ENCODE measurements around the gene CELF5. TPM values are rescaled to one million over a fixed set of nuclear protein-coding genes. Genes with fewer than 3 reads are reported as not detected.

CELF5 gene
- total and polyA plus RNA-seq, 10 of the 15 experiments (the other 5 are each of a cell fraction or from before 2014, with no cell fraction given) = 0.01 to 0.04 TPM; not detected in 8

DNA sequence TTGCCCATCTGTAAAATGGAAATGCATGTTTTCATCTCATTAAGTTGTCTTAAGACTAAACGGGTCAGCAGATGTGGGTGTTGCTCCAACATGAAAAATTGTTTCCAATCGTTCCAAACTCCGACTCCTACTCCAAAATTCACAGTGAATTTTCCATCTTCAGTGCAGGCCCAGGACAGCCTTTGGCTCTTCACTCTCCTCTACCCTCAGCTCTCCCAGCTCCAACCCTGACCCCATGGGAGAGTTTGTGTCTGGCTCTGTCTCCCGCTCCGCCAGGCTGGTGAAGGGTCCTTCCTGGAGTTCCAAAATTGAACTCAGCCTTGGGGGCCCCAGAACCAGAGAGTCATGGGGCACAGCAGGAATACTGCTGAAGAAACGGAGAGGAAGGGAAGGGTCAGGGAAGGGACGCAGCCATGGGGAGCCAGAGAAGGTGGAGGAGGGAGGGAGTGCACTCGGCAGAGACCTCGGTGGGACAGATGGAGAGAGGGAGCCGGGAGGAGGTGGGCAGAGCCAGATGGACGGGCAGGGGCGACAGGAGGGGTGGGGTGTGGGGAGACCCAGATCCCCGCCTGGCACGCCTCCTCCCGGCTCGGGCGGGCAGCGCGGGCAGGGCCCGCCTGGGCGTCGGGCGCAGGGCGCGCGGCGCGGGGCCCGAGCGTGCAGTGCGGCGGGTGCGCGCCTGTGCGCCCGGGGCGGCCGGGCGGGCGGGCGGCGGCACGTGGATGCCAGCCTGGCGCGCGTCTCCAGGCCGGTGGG, 45.6 kb downstream of the CELF5 start:
- DNase-seq (ENCODE audit: low read depth, low spot score) = no peak
- RAD21 ChIA-PET (ENCODE audit: unreplicated experiment) = no interaction called here
- 46% methylated on average over 8 of the region's 47 CpGs for WGBS (ENCODE audit: insufficient coverage, insufficient replicate concordance, low lambda C conversion rate, missing lambda C conversion rate)
- POLR2A ChIA-PET = no interaction called here
- H3K27ac ChIP-seq (ENCODE audit: control insufficient read depth, insufficient read depth) = no peak overlapping the region
- no TSS peak for BruUV-seq (replicated peaks)
- SMC1A ChIA-PET (ENCODE audit: uncharacterized antibody, unreplicated experiment) = no interaction called here
- CTCF ChIA-PET = no interaction called here
- no peak for ATAC-seq
- no peak overlapping the region for H3K4me2 ChIP-seq (ENCODE audit: control insufficient read depth, insufficient read depth)
- no peaks in the 10 kb centered on the region; a peak in 1 of 4 replicates for H3K27me3 ChIP-seq (replicated peaks in 1 of 2; ENCODE audit: control insufficient read depth in 2 of 2, insufficient read depth in 2 of 2, low read length in 1 of 2)
- no peaks in the 10 kb centered on the region for H3K79me2 ChIP-seq (ENCODE audit: control insufficient read depth, insufficient read depth, low read length)
- H3K9ac ChIP-seq (ENCODE audit: control insufficient read depth, insufficient read depth, low read length) = no peak overlapping the region
- peaks cover 3% of the 10 kb centered on the region for H3K4me1 ChIP-seq (ENCODE audit: control insufficient read depth, insufficient read depth, low read length)
- no peaks in the 10 kb centered on the region for H4K20me1 ChIP-seq (ENCODE audit: control insufficient read depth, insufficient read depth)
- no peak overlapping the region for H2AFZ ChIP-seq (ENCODE audit: control insufficient read depth, low read depth, low read length)
- no peak overlapping the region for H3K4me3 ChIP-seq
- TF ChIP-seq BMI1 (IDR thresholded peaks at IDR 0.05; ENCODE audit: borderline replicate concordance) = no peak
- intact Hi-C loops (cut with micrococcal nuclease; ENCODE audit: unreplicated experiment) = no loop called here
- in situ Hi-C loops (cut with MboI) = no loop called here
- H3K36me3 ChIP-seq (ENCODE audit: control insufficient read depth in 2 of 2, insufficient read depth in 2 of 2, low read length in 1 of 2) = no peaks in the 10 kb centered on the region
- H3K9me3 ChIP-seq (replicated peaks; ENCODE audit: control insufficient read depth, insufficient read depth, low read length) = no peaks in the 10 kb centered on the region; the same call in 2 of the 3 replicates
- no peak for FAIRE-seq

DNA sequence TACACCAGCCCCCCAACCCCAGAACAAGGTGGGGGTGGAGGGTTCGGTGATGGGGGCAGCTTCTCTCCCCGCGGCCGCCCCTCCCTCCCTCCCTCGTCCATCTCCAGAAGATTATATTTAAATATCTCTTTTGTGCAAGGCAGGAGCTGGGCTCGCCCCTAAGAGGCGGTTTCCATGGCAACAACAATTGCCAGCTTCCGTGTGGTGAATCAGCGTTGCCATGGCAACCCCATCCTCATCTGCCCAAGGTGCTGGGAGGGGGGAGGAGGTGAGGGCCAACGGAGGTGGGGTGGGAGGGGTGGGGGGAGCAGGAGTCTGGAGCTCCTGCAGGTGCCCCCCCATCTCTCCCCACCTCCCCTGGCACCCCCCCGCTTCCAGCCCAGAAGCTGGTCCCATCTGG, 46.4 kb downstream of the CELF5 start:
- Histone ChIP-seq H4K20me1 (ENCODE audit: control insufficient read depth, insufficient read depth) (no peaks in the 10 kb centered on the region), H3K4me2 (ENCODE audit: control insufficient read depth, insufficient read depth) (no peak overlapping the region), H3K9ac (ENCODE audit: control insufficient read depth, insufficient read depth, low read length) (no peak overlapping the region), H3K4me1 (ENCODE audit: control insufficient read depth, insufficient read depth, low read length) (peaks cover 6% of the 10 kb centered on the region), H3K9me3 (replicated peaks; ENCODE audit: control insufficient read depth, insufficient read depth, low read length) (no peaks in the 10 kb centered on the region; the same call in 2 of the 3 replicates), H2AFZ (ENCODE audit: control insufficient read depth, low read depth, low read length) (no peak overlapping the region), H3K27me3 (replicated peaks in 1 of 2; ENCODE audit: control insufficient read depth in 2 of 2, insufficient read depth in 2 of 2, low read length in 1 of 2) (no peaks in the 10 kb centered on the region), H3K79me2 (ENCODE audit: control insufficient read depth, insufficient read depth, low read length) (no peaks in the 10 kb centered on the region), H3K4me3 (no peak overlapping the region), H3K36me3 (ENCODE audit: control insufficient read depth in 2 of 2, insufficient read depth in 2 of 2, low read length in 1 of 2) (no peaks in the 10 kb centered on the region), H3K27ac (ENCODE audit: control insufficient read depth, insufficient read depth) (no peak overlapping the region)
- DNase-seq (ENCODE audit: low read depth, low spot score) = no peak
- POLR2A ChIA-PET = no interaction called here
- intact Hi-C loops (cut with micrococcal nuclease; ENCODE audit: unreplicated experiment) = no loop called here
- ATAC-seq = no peak
- BruUV-seq (replicated peaks) = no TSS peak
- in situ Hi-C loops (cut with MboI) = no loop called here
- FAIRE-seq = no peak
- RAD21 ChIA-PET (ENCODE audit: unreplicated experiment) = no interaction called here
- SMC1A ChIA-PET (ENCODE audit: uncharacterized antibody, unreplicated experiment) = no interaction called here
- TF ChIP-seq BMI1 (IDR thresholded peaks at IDR 0.05; ENCODE audit: borderline replicate concordance) = 0 out of 2 replicates have a peak, but pooled peaks have one; percentile 50
- TF ChIP-seq, protein P1, sequence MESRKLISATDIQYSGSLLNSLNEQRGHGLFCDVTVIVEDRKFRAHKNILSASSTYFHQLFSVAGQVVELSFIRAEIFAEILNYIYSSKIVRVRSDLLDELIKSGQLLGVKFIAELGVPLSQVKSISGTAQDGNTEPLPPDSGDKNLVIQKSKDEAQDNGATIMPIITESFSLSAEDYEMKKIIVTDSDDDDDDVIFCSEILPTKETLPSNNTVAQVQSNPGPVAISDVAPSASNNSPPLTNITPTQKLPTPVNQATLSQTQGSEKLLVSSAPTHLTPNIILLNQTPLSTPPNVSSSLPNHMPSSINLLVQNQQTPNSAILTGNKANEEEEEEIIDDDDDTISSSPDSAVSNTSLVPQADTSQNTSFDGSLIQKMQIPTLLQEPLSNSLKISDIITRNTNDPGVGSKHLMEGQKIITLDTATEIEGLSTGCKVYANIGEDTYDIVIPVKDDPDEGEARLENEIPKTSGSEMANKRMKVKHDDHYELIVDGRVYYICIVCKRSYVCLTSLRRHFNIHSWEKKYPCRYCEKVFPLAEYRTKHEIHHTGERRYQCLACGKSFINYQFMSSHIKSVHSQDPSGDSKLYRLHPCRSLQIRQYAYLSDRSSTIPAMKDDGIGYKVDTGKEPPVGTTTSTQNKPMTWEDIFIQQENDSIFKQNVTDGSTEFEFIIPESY (IDR thresholded peaks at IDR 0.05) = no peak
- CTCF ChIA-PET = no interaction called here
- 8% methylated on average over 4 of the region's 11 CpGs for WGBS (ENCODE audit: insufficient coverage, insufficient replicate concordance, low lambda C conversion rate, missing lambda C conversion rate)
